Heart left ventricle (tissue), 13 donors: Measurements from ENCODE around the gene NR1D1.

ENCODE experiments used
- POLR2A ChIP-seq, 2 donors: fragments of 450-650 bp; IDR thresholded peaks; one replicate each; pipeline ENCODE4 v1.6.1; 2017; ENCODE audit warnings: antibody characterized with exemption in 2 of 2, mild to moderate bottlenecking in 2 of 2, moderate library complexity in 2 of 2
- TF ChIP-seq, protein P1 (sequence below), 12 donors: fragments of 200-600 bp; sonication (generic) in 4 of 12; IDR thresholded peaks; one replicate each; pipeline versions ENCODE4 v1.5.0 to v1.8.0; 2018 to 2022; ENCODE audit warnings: antibody characterized with exemption in 12 of 12, mild to moderate bottlenecking in 5 of 12
- donor health status: ischemic (EF 13 %, LVEDD 7.1; RV severe dilation, severe dysfunction).
- donor health status: DM: no; HTN: yes; CAD: no.
- donor health status: DM: no; HTN: no; CAD: no.
- donor health status: ischemic (EF 25% LVEDD 6.9; RV normal size, moderate dysfunction).
- donor health status: ischemic (EF 25% LVEDD 5.7; RV mildly dilated, moderate dysfunction).
- donor health status: ischemic (EF 35%, LVEDD 5.7; RV mildly dilated, moderate dysfunction).
- donor health status: nonischemic (EF 11% LVEDD 7.7; RV severe dilation, severe dysfunction).
- donor health status: DM: yes; HTN: yes; CAD: no.
- donor health status: PGD.
- donor health status: ischemic (EF 29% LVEDD 5.4; RV normal size, mild dysfunction).
- donor health status: nonischemic (EF 23%, LVEDD 6.1; RV moderate dilation, normal function).

DNA sequence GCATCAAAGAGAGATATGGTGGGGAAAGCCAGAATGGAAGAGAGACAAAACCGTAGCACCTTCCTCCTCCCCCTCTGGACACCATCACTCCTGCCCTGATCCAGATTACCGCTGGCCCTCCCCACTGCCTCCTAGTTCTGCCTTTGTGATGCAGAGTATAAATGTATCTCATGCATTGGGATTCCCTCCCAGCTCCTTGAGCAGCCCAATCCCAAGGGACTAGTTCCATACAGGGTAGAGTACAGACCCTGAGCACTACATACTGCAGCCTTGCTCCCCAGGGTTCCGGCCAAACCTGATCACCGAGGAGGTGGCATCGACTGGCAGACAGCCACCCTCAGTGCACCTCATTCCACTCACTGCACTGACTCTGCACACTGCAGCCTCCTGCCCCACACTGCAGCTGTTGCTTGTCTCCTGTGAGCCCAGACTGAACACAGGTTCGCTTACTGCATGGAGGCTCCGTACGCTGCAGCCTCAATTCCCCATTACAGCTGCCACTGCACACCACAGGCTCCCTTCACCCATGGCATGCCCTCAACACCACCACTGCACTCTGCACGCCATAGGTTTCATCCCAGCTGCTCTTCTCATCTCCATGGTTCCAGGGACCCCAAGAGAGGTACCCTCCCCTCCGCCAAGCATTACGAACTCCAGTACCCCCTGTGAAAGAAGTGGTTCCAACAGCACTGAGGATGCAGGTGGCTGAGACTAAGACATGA lies 39.3 kb downstream of the NR1D1 start:
- TF ChIP-seq, protein P1, sequence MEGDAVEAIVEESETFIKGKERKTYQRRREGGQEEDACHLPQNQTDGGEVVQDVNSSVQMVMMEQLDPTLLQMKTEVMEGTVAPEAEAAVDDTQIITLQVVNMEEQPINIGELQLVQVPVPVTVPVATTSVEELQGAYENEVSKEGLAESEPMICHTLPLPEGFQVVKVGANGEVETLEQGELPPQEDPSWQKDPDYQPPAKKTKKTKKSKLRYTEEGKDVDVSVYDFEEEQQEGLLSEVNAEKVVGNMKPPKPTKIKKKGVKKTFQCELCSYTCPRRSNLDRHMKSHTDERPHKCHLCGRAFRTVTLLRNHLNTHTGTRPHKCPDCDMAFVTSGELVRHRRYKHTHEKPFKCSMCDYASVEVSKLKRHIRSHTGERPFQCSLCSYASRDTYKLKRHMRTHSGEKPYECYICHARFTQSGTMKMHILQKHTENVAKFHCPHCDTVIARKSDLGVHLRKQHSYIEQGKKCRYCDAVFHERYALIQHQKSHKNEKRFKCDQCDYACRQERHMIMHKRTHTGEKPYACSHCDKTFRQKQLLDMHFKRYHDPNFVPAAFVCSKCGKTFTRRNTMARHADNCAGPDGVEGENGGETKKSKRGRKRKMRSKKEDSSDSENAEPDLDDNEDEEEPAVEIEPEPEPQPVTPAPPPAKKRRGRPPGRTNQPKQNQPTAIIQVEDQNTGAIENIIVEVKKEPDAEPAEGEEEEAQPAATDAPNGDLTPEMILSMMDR (IDR thresholded peaks at IDR 0.05), result no peak
- no peak for TF ChIP-seq POLR2A (IDR thresholded peaks at IDR 0.05)
